MCF 10A (cell line): ENCODE data around the gene CCDC30. TPM values are rescaled to one million over a fixed set of nuclear protein-coding genes. Genes with fewer than 3 reads are reported as not detected.

Source experiments
- BruUV-seq: library from RNA; stranded (reverse); fragments of 400-500 nt; replicated peaks from 2 replicates; lab custom pipeline; 2021; lab: Mats Ljungman, UMichigan
- CTCF ChIA-PET: fragments of 300-600 bp; sonication (Branson Sonifier 250); formaldehyde crosslinking; extraction: SDS; loops from one replicate; lab custom pipeline; 2021; ENCODE audit warnings: antibody characterized with exemption, inconsistent platforms; lab: Yijun Ruan, JAX
- POLR2A ChIA-PET: fragments of 300-600, 350-650 bp; sonication (Branson Sonifier 250); formaldehyde crosslinking; extraction: SDS; loops from one replicate; lab custom pipeline; 2020; ENCODE audit warnings: antibody characterized with exemption, inconsistent platforms; lab: Yijun Ruan, JAX
- DNase-seq: peaks from one replicate; pipeline ENCODE4 v3.0.0-alpha.2; 2018; ENCODE audit not compliant: unreplicated experiment
- H3K27ac Mint-ChIP-seq: one replicate; pipeline ENCODE4 v1.8.0; 2022; ENCODE audit warnings: mild to moderate bottlenecking, low read depth, mixed read lengths; ENCODE audit not compliant: unreplicated experiment
- H3K27me3 Mint-ChIP-seq: one replicate; pipeline ENCODE4 v1.8.0; 2022; ENCODE audit warnings: mixed read lengths; ENCODE audit not compliant: insufficient read depth, unreplicated experiment
- H3K36me3 Mint-ChIP-seq: one replicate; pipeline ENCODE4 v1.8.0; 2022; ENCODE audit warnings: mild to moderate bottlenecking, moderate library complexity, mixed read lengths; ENCODE audit not compliant: insufficient read depth, unreplicated experiment
- H3K4me1 Mint-ChIP-seq: one replicate; pipeline ENCODE4 v1.8.0; 2022; ENCODE audit warnings: mixed read lengths; ENCODE audit not compliant: insufficient read depth, unreplicated experiment
- H3K4me3 Mint-ChIP-seq: one replicate; pipeline ENCODE4 v1.8.0; 2022; ENCODE audit warnings: mild to moderate bottlenecking, moderate library complexity, mixed read lengths; ENCODE audit not compliant: unreplicated experiment
- H3K9me3 Mint-ChIP-seq: one replicate; pipeline ENCODE4 v1.8.0; 2022; ENCODE audit warnings: mixed read lengths; ENCODE audit not compliant: unreplicated experiment
- intact Hi-C: fragments of 100-400 bp; cut with micrococcal nuclease; formaldehyde crosslinking; loops from 2 replicates; pipeline ENCODE4 v1.14.1; 2022
- total RNA-seq: library from RNA; stranded (reverse); gene quantifications from 2 replicates; pipeline ENCODE4 v1.2.3, GENCODE V29; 2022
- TF ChIP-seq, protein P1 (sequence below): fragments of 200-600 bp; IDR thresholded peaks from one replicate; pipeline ENCODE4 v1.8.0; 2022; ENCODE audit warnings: antibody characterized with exemption, mild to moderate bottlenecking; ENCODE audit not compliant: unreplicated experiment

Gene CCDC30
- total RNA-seq, 1 experiment from 2014 or later, result 2.2 TPM

DNA sequence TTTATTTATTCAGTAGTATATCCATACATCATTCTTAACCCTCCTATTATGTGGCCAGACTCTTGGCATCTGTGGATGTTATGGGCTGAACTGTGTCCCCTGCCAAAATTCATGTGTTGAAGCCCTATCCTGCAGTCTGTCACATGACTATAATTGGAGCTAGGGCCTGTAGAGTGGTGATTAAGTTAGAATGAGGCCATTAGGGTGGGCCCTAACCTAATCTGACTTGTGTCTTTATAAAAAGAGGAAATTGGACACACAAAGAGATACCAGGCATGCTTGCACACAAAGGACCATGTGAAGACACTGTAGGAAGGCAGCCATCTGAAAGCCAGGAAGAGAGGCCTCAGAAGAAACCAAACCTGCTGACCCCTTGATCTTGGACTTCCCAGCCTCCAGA, 13.8 kb upstream of the CCDC30 start:
- H3K9me3 Mint-ChIP-seq, result no peaks in the 10 kb centered on the region
- ChIA-PET CTCF (interaction anchor here (0.5 kb wide), 1 partner anchor 129 kb away, joined by 3 read pairs; no protein-coding TSS in a partner anchor), POLR2A (interaction anchor here (1.5 kb wide), 1 partner anchor 8 kb away, joined by 6 read pairs; no protein-coding TSS in a partner anchor)
- H3K4me3 Mint-ChIP-seq, result no peak overlapping the region
- TF ChIP-seq, protein P1, sequence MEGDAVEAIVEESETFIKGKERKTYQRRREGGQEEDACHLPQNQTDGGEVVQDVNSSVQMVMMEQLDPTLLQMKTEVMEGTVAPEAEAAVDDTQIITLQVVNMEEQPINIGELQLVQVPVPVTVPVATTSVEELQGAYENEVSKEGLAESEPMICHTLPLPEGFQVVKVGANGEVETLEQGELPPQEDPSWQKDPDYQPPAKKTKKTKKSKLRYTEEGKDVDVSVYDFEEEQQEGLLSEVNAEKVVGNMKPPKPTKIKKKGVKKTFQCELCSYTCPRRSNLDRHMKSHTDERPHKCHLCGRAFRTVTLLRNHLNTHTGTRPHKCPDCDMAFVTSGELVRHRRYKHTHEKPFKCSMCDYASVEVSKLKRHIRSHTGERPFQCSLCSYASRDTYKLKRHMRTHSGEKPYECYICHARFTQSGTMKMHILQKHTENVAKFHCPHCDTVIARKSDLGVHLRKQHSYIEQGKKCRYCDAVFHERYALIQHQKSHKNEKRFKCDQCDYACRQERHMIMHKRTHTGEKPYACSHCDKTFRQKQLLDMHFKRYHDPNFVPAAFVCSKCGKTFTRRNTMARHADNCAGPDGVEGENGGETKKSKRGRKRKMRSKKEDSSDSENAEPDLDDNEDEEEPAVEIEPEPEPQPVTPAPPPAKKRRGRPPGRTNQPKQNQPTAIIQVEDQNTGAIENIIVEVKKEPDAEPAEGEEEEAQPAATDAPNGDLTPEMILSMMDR, result no peak
- no peaks in the 10 kb centered on the region for H3K27me3 Mint-ChIP-seq
- no peaks in the 10 kb centered on the region for H3K36me3 Mint-ChIP-seq
- DNase-seq, result no peak
- no peaks in the 10 kb centered on the region for H3K4me1 Mint-ChIP-seq
- intact Hi-C loops, result no loop called here
- H3K27ac Mint-ChIP-seq, result no peak overlapping the region
- BruUV-seq, result no TSS peak

GRCh38 chr1:42450061-42450460, 13.0 kb upstream of the CCDC30 start:
- ChIA-PET CTCF (interaction anchor here (0.6 kb wide), 1 partner anchor 30 kb away, joined by 3 read pairs; no protein-coding TSS in a partner anchor), POLR2A (interaction anchor here (1.2 kb wide), 1 partner anchor 10 kb away, joined by 3 read pairs; no protein-coding TSS in a partner anchor)
- no peaks in the 10 kb centered on the region for H3K36me3 Mint-ChIP-seq
- no TSS peak for BruUV-seq
- H3K4me1 Mint-ChIP-seq, result no peaks in the 10 kb centered on the region
- no peaks in the 10 kb centered on the region for H3K27me3 Mint-ChIP-seq
- no peak overlapping the region for H3K27ac Mint-ChIP-seq
- H3K4me3 Mint-ChIP-seq, result no peak overlapping the region
- no peak for DNase-seq
- TF ChIP-seq, protein P1, result no peak
- intact Hi-C loops, result no loop called here
- no peaks in the 10 kb centered on the region for H3K9me3 Mint-ChIP-seq

DNA sequence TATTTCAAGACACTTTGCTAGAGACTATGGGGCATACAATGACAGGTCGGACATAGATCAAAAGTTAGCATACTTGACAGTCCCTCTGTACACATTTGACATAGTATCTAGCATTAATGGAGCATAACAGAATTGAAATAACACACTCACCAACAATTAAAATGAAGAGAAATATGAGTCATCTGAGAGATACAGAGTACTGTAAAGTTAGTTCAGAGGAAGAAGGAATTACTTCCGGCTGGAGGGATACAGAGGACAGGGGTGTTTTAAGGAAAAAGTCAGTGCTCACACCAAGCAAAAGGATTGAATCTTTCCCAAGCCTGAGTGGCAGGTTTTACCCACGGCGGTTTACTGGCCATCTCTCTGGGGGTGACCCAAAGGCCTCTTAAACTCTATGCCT, 9.7 kb upstream of the CCDC30 start:
- H3K27me3 Mint-ChIP-seq, result no peaks in the 10 kb centered on the region
- no peaks in the 10 kb centered on the region for H3K9me3 Mint-ChIP-seq
- H3K27ac Mint-ChIP-seq, result no peak overlapping the region
- ChIA-PET CTCF (no interaction called here), POLR2A (no interaction called here)
- TF ChIP-seq, protein P1, result no peak
- H3K4me1 Mint-ChIP-seq, result no peaks in the 10 kb centered on the region
- H3K36me3 Mint-ChIP-seq, result peaks cover 8% of the 10 kb centered on the region
- intact Hi-C loops, result no loop called here
- H3K4me3 Mint-ChIP-seq, result no peak overlapping the region
- no TSS peak for BruUV-seq
- no peak for DNase-seq

DNA sequence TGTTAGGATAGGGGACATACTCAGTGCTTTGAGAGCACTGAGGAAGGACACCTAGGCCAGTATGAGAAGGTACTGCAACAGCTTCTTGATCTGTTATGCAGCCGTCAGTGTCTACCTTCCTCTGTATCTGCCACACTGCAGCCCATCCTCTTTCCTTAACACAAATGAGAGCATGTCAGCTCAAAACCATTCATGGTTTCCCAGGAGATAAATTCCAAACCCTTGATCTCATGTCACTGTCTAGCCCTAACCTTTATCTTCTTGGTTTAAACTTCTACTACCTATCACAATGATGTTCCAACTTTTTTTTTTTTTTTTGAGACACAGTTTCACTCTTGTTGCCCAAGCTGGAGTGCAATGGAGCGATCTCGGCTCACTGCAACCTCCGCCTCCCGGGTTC, 8.7 kb upstream of the CCDC30 start:
- no peak overlapping the region for H3K27ac Mint-ChIP-seq
- no peak for DNase-seq
- H3K4me3 Mint-ChIP-seq, result no peak overlapping the region
- no peaks in the 10 kb centered on the region for H3K9me3 Mint-ChIP-seq
- no peaks in the 10 kb centered on the region for H3K4me1 Mint-ChIP-seq
- CTCF ChIA-PET, result interaction anchor here (0.5 kb wide), 1 partner anchor 216 kb away, joined by 5 read pairs; no protein-coding TSS in a partner anchor
- intact Hi-C loops, result no loop called here
- no TSS peak for BruUV-seq
- H3K27me3 Mint-ChIP-seq, result no peaks in the 10 kb centered on the region
- TF ChIP-seq, protein P1, result no peak
- peaks cover 19% of the 10 kb centered on the region for H3K36me3 Mint-ChIP-seq
- POLR2A ChIA-PET, result interaction anchor here (1.1 kb wide), 1 partner anchor 118 kb away, joined by 4 read pairs; no protein-coding TSS in a partner anchor
